Suppressor macrophage treated with lipopolysaccharide for 1 hour (primary cell): Measurements from ENCODE around the gene APBB1IP.
"Not testable (repeated sequence)": the region's sequence is repeated elsewhere in the genome, so short reads cannot be mapped to it uniquely, and the experiment has no call there.

Experiments used
- DNase-seq, 3 donors: peaks; one replicate each; pipeline ENCODE4 v3.0.0-alpha.2; 2020 to 2022

APBB1IP gene

GRCh38 chr10:26566525-26567350, 128.6 kb downstream of the APBB1IP start:
- no peak for DNase-seq

GRCh38 chr10:26567351-26567721, 129.2 kb downstream of the APBB1IP start:
- no peak for DNase-seq

GRCh38 chr10:26571655-26572054, 133.5 kb downstream of the APBB1IP start:
- DNase-seq = peak; percentile 26 to 79 (median 27)

GRCh38 chr10:26573674-26574073, 135.5 kb downstream of the APBB1IP start:
- DNase-seq = peak; percentile 57 to 65 (median 62)

GRCh38 chr10:26574783-26575182, 136.6 kb downstream of the APBB1IP start:
- DNase-seq = peak; percentile 59 to 78 (median 70)

- DNase-seq = not testable (repeated sequence)
Observed at GRCh38 chr10:26578371-26578770, 140.2 kb downstream of the APBB1IP start.

GRCh38 chr10:26579256-26580063, 141.3 kb downstream of the APBB1IP start:
- DNase-seq = no peak

- no peak for DNase-seq
Observed at GRCh38 chr10:26586211-26586610, 148.1 kb downstream of the APBB1IP start.

GRCh38 chr10:26588611-26589010, 150.5 kb downstream of the APBB1IP start:
- no peak for DNase-seq

GRCh38 chr10:26589813-26590212, 151.7 kb downstream of the APBB1IP start:
- DNase-seq = not testable (repeated sequence)

- DNase-seq = peak in 1 of 3 donors; percentile 6
Observed at GRCh38 chr10:26593896-26594295, 155.8 kb downstream of the APBB1IP start.

GRCh38 chr10:26603283-26603682, 165.1 kb downstream of the APBB1IP start:
- peak; percentile 38 to 60 (median 44) for DNase-seq

- DNase-seq = not testable (repeated sequence)
Observed at GRCh38 chr10:26604320-26605093, 166.4 kb downstream of the APBB1IP start.

GRCh38 chr10:26606389-26606877, 168.3 kb downstream of the APBB1IP start:
- peak in 2 of 3 donors; percentile 6 to 59 for DNase-seq

GRCh38 chr10:26612151-26612915, 174.2 kb downstream of the APBB1IP start:
- no peak for DNase-seq
